ENCODE results near the gene C2orf49.

DNA sequence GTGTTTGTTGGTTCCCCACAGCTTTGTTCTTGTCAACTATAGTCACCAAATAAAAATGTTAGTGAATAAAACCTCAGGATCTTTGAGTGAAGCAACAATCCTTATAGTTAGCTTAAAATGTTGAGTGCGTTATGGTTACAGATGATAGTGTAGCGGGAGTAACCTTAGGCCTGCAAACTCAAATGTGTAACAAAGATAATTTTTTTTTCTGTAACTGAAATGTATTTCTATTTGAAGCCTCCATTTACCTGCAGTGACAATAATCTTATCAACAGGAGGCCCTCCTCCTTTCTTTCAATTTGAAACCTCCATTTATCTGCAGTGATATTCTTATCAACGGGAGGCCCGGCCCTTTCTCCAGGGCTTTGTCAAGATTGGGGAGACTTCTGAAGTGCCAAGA is 3.1 kb upstream of the C2orf49 start:
- TF ChIP-seq, protein P1, sequence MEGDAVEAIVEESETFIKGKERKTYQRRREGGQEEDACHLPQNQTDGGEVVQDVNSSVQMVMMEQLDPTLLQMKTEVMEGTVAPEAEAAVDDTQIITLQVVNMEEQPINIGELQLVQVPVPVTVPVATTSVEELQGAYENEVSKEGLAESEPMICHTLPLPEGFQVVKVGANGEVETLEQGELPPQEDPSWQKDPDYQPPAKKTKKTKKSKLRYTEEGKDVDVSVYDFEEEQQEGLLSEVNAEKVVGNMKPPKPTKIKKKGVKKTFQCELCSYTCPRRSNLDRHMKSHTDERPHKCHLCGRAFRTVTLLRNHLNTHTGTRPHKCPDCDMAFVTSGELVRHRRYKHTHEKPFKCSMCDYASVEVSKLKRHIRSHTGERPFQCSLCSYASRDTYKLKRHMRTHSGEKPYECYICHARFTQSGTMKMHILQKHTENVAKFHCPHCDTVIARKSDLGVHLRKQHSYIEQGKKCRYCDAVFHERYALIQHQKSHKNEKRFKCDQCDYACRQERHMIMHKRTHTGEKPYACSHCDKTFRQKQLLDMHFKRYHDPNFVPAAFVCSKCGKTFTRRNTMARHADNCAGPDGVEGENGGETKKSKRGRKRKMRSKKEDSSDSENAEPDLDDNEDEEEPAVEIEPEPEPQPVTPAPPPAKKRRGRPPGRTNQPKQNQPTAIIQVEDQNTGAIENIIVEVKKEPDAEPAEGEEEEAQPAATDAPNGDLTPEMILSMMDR (IDR thresholded peaks at IDR 0.05; ENCODE audit: low read depth, low read length) = no peak
- no peak for TF ChIP-seq EZH2phosphoT487 (IDR thresholded peaks at IDR 0.05; ENCODE audit: low read depth)
